Activated naive CD4-positive, alpha-beta T cell treated with anti-CD3 and anti-CD28 coated beads, Interleukin-2, amount 50 U/mL, for 24 hours (primary cell): ENCODE results near the gene UTRN.

Experiments
- H3K27ac Mint-ChIP-seq: one replicate; pipeline ENCODE4 v1.8.0; 2021; ENCODE audit warnings: mild to moderate bottlenecking, mixed read lengths
- H3K27me3 Mint-ChIP-seq: one replicate; pipeline ENCODE4 v1.8.0; 2021; ENCODE audit warnings: mixed read lengths
- H3K36me3 Mint-ChIP-seq: one replicate; pipeline ENCODE4 v1.8.0; 2021; ENCODE audit warnings: mixed read lengths
- H3K4me1 Mint-ChIP-seq: one replicate; pipeline ENCODE4 v1.8.0; 2021; ENCODE audit warnings: mixed read lengths
- H3K4me3 Mint-ChIP-seq: one replicate; pipeline ENCODE4 v1.8.0; 2021; ENCODE audit warnings: mild to moderate bottlenecking, mixed read lengths
- H3K9me3 Mint-ChIP-seq: one replicate; pipeline ENCODE4 v1.8.0; 2021; ENCODE audit warnings: mixed read lengths

Gene UTRN

DNA sequence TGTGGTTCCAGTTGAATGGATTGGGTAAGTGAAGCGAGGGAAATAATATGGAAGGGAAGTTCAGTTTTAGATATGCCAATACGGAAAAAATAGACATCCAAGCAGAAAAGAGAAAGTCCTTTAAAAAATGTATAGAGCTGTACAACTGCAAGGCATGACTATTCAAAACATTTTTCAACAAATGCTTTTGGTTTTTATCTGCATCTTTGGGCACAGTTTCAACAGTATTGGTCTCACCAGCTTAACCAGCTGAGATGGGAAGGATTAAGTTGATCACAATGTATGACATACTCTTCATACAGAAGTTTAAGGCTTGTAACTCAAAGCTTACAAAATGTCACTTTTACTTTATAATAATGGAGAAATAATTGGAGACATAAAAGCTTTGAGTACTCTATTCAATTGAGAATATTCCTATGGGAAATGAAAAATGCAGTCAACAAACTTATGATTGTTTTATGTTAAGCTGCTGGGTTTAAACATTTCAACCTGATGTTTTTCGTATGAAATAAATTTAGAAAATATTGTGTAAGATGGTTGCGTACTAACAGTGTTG is 16.3 kb upstream of the UTRN start:
- Mint-ChIP-seq H3K4me1 (no peaks in the 10 kb centered on the region), H3K36me3 (no peaks in the 10 kb centered on the region), H3K9me3 (no peaks in the 10 kb centered on the region), H3K4me3 (no peak overlapping the region), H3K27ac (no peak overlapping the region), H3K27me3 (no peaks in the 10 kb centered on the region)

DNA sequence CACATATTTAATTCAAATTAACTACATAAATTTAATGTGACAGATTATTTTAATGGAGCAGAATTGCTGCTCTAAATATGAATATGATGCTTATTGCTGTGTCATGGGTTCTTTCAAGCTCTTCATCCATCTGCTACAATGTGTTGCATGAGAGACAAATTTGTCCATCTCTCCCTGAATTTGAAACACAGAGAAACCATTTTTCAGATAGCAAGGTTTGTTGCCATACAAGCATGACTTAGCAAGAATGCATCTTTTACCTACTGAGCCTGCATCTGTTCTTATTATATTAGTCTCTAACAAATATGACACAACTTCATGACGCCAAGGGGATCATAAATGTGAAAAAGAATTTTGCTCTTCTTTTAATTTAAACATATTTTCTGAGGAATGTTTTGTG is 8.0 kb upstream of the UTRN start:
- H3K36me3 Mint-ChIP-seq = no peaks in the 10 kb centered on the region
- no peaks in the 10 kb centered on the region for H3K4me1 Mint-ChIP-seq
- H3K4me3 Mint-ChIP-seq = no peak overlapping the region
- peaks cover 2% of the 10 kb centered on the region for H3K27me3 Mint-ChIP-seq
- no peak overlapping the region for H3K27ac Mint-ChIP-seq
- H3K9me3 Mint-ChIP-seq = no peaks in the 10 kb centered on the region

DNA sequence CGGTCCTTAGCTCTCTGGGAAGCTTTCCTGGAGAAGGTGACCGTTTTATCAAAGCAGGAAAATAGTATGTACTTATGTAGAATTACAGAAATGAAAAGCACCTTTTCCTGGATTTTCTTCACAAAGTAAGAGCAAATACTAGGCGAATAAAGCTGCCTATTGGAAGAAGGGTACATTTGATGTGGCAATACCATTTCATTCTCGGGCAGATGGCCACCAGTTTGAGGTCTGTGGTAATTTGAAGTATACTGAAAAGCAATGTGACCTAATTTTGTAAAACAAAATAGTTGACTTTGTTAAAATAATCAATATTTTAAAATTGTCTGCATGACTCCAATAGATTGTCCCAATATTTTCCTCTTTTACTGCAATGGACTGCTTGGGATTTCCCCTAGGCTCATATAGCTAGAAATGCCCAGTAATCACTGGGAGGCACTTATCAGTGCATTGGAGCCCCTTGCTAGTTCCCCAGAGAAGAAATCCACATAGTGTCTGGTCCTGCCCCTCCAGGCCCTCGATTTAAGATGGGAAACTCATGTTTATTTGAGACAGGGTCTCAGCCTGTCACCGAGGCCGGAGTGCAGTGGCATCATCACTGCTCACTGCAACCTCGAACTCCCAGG is 7.4 kb upstream of the UTRN start:
- H3K27me3 Mint-ChIP-seq = peaks cover 2% of the 10 kb centered on the region
- no peaks in the 10 kb centered on the region for H3K36me3 Mint-ChIP-seq
- H3K4me3 Mint-ChIP-seq = no peak overlapping the region
- no peak overlapping the region for H3K27ac Mint-ChIP-seq
- no peaks in the 10 kb centered on the region for H3K9me3 Mint-ChIP-seq
- no peaks in the 10 kb centered on the region for H3K4me1 Mint-ChIP-seq

DNA sequence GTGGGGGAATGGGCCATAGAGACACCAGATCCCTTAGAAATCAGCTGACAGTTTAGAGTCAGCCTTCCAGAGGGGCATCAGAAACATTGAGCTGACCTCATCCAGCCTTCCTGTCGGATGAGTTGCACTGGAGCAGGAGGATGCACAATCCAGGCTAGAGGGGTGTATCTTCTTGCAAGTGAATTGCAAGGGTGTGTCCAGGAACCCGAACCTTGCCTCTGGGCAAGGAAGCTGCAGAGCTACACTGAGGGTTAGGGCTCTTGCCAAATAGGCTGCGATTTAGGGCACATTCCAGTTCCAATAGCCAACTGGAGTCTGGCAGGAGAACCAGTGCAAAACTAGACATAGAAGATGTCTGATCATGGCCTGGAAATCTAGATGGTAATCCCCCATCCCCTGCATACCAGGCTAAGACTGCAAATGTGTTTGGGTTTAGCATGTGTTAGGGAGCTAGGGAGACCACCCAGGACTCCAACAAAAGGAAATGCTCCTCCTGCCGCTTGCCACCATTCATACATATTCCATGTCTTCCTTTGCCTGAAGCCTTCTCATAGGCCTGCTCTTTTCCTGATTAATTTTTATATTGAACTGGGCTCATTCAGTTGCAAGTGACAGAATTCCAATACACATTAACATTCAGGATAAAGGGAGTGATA is 6.3 kb upstream of the UTRN start:
- Mint-ChIP-seq H3K27me3 (peaks cover 4% of the 10 kb centered on the region), H3K27ac (no peak overlapping the region), H3K36me3 (no peaks in the 10 kb centered on the region), H3K4me3 (no peak overlapping the region), H3K9me3 (no peaks in the 10 kb centered on the region), H3K4me1 (peaks cover 3% of the 10 kb centered on the region)

DNA sequence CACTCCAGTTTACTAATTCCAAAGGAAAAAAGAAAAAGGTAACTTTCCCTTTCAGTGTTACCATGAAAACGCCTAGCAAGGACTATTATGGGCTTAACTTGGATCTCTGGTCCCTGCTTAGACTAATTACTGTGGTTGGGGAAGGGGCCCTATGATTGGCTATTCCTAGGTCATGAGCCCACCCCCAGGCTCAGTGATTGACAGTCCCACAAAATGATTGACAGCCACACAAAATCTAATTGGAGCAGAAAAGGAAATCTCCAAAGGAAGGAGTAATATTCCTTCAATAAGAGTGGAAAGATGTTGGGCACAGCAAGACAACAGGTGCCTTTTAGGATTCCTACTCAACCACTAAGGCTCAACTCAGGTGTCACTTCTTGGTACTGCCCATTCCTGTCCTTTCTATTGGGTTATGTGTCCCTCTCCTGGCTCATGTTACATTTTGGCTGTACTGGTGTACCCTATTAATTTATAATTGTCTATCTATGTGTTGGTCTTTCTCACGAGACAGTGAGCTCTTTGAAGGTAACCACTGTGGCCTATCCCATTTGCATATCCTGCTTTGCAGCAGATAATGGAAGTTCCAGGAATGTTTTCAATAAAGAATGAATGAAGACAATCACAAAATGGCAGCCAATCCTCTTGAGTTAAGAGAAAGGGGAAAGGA is 5.5 kb upstream of the UTRN start:
- Mint-ChIP-seq H3K4me3 (no peak overlapping the region), H3K27me3 (peaks cover 5% of the 10 kb centered on the region), H3K9me3 (no peaks in the 10 kb centered on the region), H3K4me1 (peaks cover 11% of the 10 kb centered on the region), H3K27ac (no peak overlapping the region), H3K36me3 (no peaks in the 10 kb centered on the region)

DNA sequence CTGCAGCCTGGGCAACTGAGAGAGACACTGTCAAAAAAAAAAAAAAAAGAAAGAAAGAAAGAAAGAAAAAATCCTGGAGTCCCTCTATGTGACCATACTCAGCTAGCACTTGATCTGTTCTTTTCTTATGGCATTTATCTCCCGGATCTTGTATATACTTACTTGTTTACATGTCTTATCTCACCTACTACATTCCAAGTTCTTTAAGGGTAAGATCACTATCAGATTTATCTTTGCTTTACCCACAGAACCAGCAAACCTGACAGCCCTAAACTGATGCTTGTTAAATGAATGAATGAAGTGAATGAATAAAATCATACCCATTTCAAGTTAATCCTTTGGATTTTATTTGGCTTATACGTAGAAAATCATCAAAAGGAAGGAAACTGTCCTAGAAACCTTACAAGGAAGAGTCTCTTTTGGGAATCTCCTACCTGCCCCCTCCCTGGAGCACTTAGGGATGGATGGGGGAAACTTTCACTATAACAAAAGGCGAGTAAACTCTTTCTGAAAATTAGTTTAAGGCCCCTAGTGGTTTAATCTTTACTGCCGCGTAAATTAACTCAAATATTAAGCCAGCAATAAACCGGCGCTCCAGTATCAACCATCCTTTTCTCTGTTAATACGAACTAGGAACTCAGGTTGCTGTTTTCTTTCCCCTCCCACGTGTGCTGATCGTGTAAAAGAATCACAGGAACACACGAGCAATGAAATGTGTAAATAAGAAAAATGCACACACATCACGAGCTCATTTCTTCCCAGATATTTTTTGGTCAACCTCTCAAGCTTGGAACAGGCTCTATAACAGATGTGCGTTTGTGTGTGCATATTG is 1.3 kb upstream of the UTRN start:
- Mint-ChIP-seq H3K27me3 (peaks cover 5% of the 10 kb centered on the region), H3K27ac (peak overlapping the region; percentile 0), H3K36me3 (no peaks in the 10 kb centered on the region), H3K4me3 (peak overlapping the region; percentile 97), H3K4me1 (peaks cover 19% of the 10 kb centered on the region), H3K9me3 (no peaks in the 10 kb centered on the region)

DNA sequence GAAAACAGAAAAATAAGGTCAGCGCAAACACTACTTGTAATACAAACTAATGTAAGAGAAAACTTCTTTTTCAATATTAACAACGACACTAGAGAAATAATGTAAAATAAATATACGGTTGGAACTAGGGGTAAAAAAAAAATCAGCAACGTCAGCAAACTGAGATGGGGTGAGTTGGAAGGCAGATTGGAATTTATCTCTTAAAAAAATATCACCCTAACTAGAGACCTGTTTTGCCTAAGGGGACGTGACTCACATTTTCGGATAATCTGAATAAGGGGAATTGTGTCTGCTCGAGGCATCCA is 705 bp upstream of the UTRN start:
- H3K27ac Mint-ChIP-seq = peak overlapping the region; percentile 0
- no peaks in the 10 kb centered on the region for H3K36me3 Mint-ChIP-seq
- H3K9me3 Mint-ChIP-seq = no peaks in the 10 kb centered on the region
- peaks cover 19% of the 10 kb centered on the region for H3K4me1 Mint-ChIP-seq
- H3K27me3 Mint-ChIP-seq = peaks cover 5% of the 10 kb centered on the region
- peak overlapping the region; percentile 97 for H3K4me3 Mint-ChIP-seq

DNA sequence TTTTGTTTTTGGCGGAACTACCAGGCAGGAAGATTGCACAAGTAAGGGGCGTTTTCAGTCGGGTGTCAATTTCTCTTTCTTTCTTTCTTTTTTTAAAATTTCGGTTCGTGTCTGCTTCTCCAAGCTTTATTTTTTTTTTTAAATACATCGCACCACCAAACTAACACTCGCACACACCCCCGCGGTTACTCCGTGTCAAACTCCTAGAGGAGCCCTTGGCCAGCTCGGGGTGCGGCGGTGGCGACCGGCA is 338 bp downstream of the UTRN start:
- peaks cover 5% of the 10 kb centered on the region for H3K27me3 Mint-ChIP-seq
- no peaks in the 10 kb centered on the region for H3K36me3 Mint-ChIP-seq
- peak overlapping the region; percentile 4 for H3K27ac Mint-ChIP-seq
- peak overlapping the region; percentile 97 for H3K4me3 Mint-ChIP-seq
- no peaks in the 10 kb centered on the region for H3K9me3 Mint-ChIP-seq
- H3K4me1 Mint-ChIP-seq = peaks cover 19% of the 10 kb centered on the region

DNA sequence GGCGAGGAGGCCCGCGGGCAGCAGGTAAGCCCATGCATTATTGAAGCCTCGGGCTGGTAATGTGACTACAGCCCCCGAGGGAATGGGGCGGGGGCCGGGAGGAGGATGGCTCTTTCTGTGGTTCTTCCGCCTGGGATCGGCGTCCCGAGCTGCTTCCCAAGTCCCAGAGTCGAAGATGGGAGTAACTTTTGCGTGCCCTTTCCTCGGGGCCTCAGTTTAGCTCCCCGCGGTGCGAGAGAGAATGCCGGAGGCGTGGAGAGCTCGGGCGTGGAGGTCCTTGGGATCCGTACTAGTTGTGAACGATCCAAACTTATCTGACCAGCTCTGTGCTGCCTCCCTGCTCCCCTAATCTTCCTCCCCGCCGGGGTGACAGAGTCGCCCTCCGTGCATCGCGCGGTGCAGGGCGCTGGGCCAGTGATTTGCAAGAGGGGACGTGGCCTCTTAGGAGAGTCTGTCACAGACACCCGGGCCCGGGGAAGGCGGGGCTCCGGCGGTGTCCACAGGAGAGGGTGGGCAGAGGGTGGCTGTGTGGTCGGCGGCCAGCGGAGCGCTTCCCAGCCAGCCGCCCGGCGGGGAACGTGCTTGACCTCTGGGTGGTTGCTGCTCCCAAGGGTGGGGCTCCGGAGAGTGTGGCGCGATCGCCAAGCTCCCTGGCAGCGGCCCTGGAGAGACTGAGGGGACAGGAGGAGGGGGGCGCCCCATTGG is 815 bp downstream of the UTRN start:
- Mint-ChIP-seq H3K27me3 (peaks cover 5% of the 10 kb centered on the region), H3K4me3 (peak overlapping the region; percentile 97), H3K9me3 (no peaks in the 10 kb centered on the region), H3K36me3 (no peaks in the 10 kb centered on the region), H3K4me1 (peaks cover 19% of the 10 kb centered on the region), H3K27ac (peak overlapping the region; percentile 55)

DNA sequence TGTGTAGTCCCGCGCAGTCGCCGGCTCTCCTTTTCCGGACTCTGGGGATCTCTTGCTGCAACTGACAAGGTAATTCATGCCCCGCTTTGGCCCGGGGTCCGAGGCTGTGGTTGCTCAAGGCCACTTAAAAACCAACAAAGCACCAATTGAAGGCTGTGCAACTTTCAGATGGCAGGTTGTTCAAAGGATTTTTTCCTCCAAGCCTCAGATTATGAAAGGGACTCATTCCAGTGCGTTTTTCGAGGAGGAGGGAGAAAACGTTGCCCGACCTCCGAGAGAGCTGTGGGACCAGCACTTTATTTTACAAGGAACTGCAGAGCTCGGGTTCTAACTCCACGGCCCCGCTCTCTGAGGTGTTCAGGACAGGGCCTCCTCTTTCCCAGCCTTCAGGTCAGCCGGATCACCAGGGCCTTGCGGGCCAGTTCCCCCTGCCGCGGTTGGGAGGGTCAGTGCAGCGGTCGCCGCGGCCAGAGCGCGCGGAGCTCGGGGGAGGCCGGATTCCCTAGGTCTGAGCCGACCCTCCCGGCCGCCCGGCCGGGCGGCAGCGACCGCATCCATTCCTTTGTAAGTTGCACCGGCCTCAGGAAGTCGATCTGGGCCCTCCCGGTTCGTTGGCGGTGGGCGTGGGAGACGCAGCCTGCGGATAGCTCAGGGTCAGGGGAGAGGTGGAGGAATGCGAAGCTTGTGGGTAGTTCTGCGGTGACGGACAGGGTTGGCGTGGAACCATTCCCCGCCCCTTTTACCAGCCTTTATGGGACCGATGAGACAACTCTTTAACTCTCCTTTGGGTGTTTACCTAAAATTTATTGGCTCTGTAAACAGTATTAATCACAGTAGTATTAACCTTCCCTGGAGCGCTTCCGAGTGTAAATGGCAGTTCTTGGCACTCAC is 1.6 kb downstream of the UTRN start:
- Mint-ChIP-seq H3K4me3 (peak overlapping the region; percentile 97), H3K27ac (no peak overlapping the region), H3K9me3 (no peaks in the 10 kb centered on the region), H3K36me3 (no peaks in the 10 kb centered on the region), H3K27me3 (peaks cover 5% of the 10 kb centered on the region), H3K4me1 (peaks cover 19% of the 10 kb centered on the region)

DNA sequence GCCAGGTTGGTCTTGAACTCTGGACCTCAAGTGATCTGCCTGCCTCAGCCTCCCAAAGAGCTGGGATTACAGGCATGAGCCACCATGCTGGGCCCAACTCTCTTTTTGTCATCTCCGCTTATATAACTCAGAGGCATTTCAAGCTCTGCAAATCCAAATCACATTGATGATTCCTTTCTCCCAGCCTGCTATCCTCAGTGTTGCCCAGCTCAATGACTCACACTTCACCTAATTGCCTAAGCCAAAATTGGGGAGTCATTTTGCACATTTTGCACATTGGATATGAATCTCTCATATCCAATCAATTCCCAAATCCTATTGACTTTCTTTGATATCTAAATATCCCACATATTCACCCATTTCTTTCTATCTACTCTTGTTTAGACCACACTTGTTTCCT is 3.9 kb downstream of the UTRN start:
- no peaks in the 10 kb centered on the region for H3K36me3 Mint-ChIP-seq
- H3K4me3 Mint-ChIP-seq = no peak overlapping the region
- peaks cover 1% of the 10 kb centered on the region for H3K27me3 Mint-ChIP-seq
- peaks cover 14% of the 10 kb centered on the region for H3K4me1 Mint-ChIP-seq
- no peak overlapping the region for H3K27ac Mint-ChIP-seq
- H3K9me3 Mint-ChIP-seq = no peaks in the 10 kb centered on the region

DNA sequence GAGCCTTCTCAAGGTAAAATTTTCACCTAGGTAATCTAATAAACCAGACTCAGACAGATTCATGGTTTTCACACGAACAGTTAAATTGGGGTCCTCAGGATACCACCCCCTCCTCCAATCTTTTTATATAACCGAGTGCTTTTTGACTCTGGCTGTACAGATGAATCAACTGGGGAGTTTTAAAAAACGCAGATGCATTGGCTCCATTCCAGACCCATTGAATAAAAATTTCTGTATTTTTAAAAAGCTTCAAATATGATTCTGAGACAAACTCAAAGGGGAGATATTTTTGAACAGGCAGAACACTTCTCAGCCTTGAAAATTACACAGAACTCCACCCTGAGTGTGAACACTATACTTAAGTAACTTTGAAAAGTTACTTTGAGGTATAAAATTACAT is 7.2 kb downstream of the UTRN start:
- Mint-ChIP-seq H3K9me3 (no peaks in the 10 kb centered on the region), H3K27me3 (no peaks in the 10 kb centered on the region), H3K27ac (no peak overlapping the region), H3K4me1 (peaks cover 7% of the 10 kb centered on the region), H3K36me3 (peaks cover 3% of the 10 kb centered on the region), H3K4me3 (no peak overlapping the region)

DNA sequence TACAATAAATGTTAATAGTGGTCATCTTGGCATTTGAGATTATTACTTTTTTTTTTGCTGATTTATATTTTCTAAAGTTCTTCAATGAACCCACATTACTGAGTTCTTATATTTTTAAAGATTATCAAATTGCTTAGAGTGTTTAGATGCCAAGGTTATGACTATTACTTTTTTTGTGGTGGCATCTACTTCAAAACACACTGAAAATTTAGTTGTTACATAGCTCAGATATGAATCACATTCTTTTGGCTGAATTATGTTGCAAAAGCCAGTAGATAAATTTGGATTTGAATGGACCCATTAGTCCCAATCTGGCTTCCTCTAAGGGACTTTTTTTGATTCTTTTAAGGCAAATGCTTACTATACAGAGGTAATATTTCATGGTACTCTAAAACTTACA is 8.9 kb downstream of the UTRN start:
- no peaks in the 10 kb centered on the region for H3K27me3 Mint-ChIP-seq
- peaks cover 17% of the 10 kb centered on the region for H3K4me1 Mint-ChIP-seq
- no peaks in the 10 kb centered on the region for H3K9me3 Mint-ChIP-seq
- no peak overlapping the region for H3K27ac Mint-ChIP-seq
- peaks cover 3% of the 10 kb centered on the region for H3K36me3 Mint-ChIP-seq
- H3K4me3 Mint-ChIP-seq = no peak overlapping the region

DNA sequence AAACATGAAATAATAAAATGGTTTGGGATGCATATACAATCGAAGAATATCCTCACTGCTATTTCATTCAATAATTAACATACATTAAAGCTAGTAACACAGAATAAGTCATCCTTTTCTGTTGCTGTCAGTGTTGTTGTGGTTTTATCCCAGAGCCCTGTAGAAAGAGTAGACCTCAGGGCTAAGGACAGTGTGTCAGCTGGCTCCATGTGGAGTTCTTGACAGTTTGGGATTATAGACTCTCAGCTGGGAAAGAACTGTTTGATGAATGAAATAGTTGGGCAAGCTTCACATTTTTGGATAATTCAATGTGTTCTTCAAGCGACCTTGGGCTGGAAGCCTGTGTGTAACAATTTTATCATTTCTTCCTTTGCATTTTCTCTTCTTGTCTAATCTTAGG is 10.1 kb downstream of the UTRN start:
- Mint-ChIP-seq H3K27ac (no peak overlapping the region), H3K36me3 (peaks cover 3% of the 10 kb centered on the region), H3K27me3 (no peaks in the 10 kb centered on the region), H3K9me3 (no peaks in the 10 kb centered on the region), H3K4me3 (no peak overlapping the region), H3K4me1 (peaks cover 17% of the 10 kb centered on the region)
